ENCODE results near the gene ZBTB42.

Gene ZBTB42

GRCh38 chr14:104784218-104784568 lies 16.7 kb upstream of the ZBTB42 start:
- no peak overlapping the region for H3K4me3 ChIP-seq (ENCODE audit: control insufficient read depth, low read depth, low read length)
- no peak for DNase-seq (ENCODE audit: low read depth)
- no peak for TF ChIP-seq CTCF (IDR thresholded peaks at IDR 0.05; ENCODE audit: control insufficient read depth, insufficient read depth, low read depth, low read length, missing control alignments)

GRCh38 chr14:104784846-104785707 lies 15.8 kb upstream of the ZBTB42 start:
- H3K4me3 ChIP-seq (ENCODE audit: control insufficient read depth, low read depth, low read length) = no peak overlapping the region
- TF ChIP-seq CTCF (IDR thresholded peaks at IDR 0.05; ENCODE audit: control insufficient read depth, insufficient read depth, low read depth, low read length, missing control alignments) = no peak
- DNase-seq (ENCODE audit: low read depth) = no peak

GRCh38 chr14:104785708-104786080 lies 15.2 kb upstream of the ZBTB42 start:
- H3K4me3 ChIP-seq (ENCODE audit: control insufficient read depth, low read depth, low read length) = no peak overlapping the region
- no peak for DNase-seq (ENCODE audit: low read depth)
- TF ChIP-seq CTCF (IDR thresholded peaks at IDR 0.05; ENCODE audit: control insufficient read depth, insufficient read depth, low read depth, low read length, missing control alignments) = no peak

GRCh38 chr14:104786091-104786586 lies 14.8 kb upstream of the ZBTB42 start:
- TF ChIP-seq CTCF (IDR thresholded peaks at IDR 0.05; ENCODE audit: control insufficient read depth, insufficient read depth, low read depth, low read length, missing control alignments) = no peak
- DNase-seq (ENCODE audit: low read depth) = no peak
- H3K4me3 ChIP-seq (ENCODE audit: control insufficient read depth, low read depth, low read length) = no peak overlapping the region

DNA sequence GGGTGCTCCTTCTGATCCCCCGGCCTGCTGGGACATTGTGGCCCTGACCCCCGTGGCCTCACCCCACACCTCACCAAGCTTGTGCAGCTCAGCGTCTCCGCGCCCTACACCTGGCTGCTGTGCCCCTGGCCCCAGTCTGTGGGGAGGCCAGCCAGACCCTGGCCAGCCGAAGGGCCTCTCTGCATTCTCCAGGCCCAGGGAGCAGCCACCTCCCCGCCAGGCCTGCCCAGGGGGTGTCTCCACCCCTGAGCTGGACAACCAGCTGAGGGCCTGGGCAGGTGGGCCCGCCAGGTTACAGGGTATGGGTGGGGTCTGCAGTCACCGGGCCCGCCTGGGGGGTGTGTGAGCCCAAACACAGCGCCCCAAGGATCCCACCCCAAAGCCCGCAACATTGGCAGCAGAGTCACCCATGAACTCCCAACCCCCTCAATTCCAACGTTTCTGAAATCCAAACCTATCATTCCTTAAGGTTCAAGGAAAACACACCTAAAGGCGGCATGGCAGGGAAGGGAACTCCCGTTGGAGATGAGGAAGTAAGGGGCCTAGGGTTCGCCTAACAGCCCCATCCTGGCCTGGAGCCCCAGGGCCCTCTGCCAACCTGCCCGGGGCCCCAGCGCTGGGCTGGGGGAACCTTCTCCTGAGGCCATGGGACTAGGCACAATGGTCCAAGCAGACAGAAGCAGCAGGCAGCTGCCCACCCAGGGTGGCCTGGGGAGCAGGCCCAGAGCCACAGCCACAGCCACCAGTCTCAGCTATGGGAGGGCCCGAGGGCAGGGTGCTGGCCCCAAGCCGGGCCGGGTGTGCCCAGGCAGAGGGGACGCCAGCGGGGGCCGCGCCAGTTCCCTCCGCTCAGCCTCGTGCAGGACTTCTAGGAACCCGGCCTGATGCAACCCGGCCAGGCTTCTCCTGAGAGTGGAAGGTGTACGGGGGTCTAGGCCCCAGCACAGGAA lies 13.9 kb upstream of the ZBTB42 start:
- H3K4me3 ChIP-seq (ENCODE audit: control insufficient read depth, low read depth, low read length) = no peak overlapping the region
- no peak for TF ChIP-seq CTCF (IDR thresholded peaks at IDR 0.05; ENCODE audit: control insufficient read depth, insufficient read depth, low read depth, low read length, missing control alignments)
- DNase-seq (ENCODE audit: low read depth) = no peak

DNA sequence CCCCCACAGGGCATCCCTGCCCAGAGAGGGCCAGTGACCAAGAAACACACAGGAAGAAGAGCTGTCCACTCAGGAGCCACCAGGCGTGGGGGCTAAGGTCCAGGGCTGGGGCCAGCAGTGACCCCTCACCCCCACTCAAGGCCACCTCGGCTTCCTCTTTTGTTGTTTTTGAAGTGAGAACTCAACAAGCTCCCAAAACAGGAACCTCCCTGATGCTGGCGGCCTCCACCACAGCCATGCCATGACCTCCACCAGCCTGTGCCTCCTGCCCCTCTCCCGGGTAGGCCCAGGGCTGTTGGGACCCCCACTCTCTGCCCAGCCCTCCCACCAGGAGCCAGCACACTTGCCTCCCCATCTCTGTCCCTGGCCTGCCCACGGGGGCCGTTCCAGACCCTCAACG lies 13.2 kb upstream of the ZBTB42 start:
- no peak overlapping the region for H3K4me3 ChIP-seq (ENCODE audit: control insufficient read depth, low read depth, low read length)
- DNase-seq (ENCODE audit: low read depth) = no peak
- TF ChIP-seq CTCF (IDR thresholded peaks at IDR 0.05; ENCODE audit: control insufficient read depth, insufficient read depth, low read depth, low read length, missing control alignments) = no peak
